Measurements from ENCODE around the gene PASK.
"Not testable (repeated sequence)": the region's sequence is repeated elsewhere in the genome, so short reads cannot be mapped to it uniquely, and the experiment has no call there.

PASK gene

DNA sequence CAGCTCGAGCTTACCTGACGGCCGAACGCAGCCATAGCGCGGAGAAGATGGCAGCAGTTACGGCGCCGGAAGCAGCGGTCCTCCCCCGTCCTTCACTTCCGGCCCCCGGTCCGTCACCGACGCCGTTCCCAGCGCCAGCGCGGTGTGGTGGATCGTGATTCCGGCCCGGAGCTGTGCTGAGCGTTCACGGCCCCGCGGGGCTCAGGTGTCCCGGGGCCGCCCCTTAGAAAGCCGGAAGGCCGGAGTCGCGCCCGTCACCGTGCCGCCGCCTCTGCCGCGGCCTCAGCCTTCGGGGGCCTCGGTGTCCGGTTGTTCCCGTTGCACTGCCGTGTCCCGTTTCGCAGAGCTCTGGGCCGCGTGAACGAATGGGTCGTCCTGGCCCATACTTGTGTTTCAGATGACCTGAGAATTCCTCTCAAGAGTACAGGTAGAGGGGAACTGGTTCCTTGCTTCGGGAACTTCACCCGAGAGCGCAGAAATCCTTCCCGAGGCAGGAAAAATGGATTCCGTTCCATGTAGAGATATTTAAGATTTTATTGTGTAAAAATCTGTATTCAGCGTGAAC is 47.0 kb downstream of the PASK start, which contains the start of gene MTERF4:
TSS of gene MTERF4 (minus strand) at position 49 of the 565 bp plus-strand sequence. CDS start at position 35, 14 bp downstream.
- FAIRE-seq: no peak

DNA sequence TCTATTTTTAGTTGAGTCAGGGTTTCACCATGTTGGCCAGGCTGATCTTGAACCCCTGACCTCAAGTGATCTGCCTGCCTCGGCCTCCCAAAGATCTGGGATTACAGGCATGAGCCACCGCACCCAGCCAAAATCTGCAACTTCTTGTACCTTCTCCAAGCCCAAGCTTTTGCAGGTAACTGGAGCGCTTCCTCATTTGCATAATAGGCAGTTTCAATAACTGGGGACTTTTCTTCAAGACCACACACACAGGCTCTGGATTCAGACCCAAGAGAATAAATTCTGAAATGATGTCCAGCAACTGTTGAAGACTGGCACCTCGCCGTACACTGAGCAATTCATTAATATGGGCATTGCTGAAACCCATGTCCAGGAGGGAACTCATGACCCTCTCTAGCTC is 50.0 kb downstream of the PASK start:
- no peak for FAIRE-seq

DNA sequence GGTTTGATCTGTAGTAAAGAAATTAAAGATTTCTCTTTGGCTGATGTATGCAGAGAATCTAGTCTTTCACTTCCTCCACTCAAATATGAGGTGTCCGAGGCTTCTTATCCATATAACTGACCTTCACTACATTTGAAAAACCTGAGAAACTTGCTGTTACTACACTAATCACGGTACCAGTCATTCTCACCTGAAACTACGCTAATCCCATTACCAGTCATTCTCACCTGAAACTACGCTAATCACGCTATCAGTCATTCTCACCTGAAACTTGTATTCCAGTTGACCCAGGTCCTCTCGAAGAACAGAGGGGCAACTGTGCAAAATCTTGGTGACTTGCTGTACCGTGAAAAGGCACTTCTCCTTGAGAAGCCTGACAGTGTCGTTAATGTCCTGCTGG is 52.3 kb downstream of the PASK start:
- no peak for FAIRE-seq

DNA sequence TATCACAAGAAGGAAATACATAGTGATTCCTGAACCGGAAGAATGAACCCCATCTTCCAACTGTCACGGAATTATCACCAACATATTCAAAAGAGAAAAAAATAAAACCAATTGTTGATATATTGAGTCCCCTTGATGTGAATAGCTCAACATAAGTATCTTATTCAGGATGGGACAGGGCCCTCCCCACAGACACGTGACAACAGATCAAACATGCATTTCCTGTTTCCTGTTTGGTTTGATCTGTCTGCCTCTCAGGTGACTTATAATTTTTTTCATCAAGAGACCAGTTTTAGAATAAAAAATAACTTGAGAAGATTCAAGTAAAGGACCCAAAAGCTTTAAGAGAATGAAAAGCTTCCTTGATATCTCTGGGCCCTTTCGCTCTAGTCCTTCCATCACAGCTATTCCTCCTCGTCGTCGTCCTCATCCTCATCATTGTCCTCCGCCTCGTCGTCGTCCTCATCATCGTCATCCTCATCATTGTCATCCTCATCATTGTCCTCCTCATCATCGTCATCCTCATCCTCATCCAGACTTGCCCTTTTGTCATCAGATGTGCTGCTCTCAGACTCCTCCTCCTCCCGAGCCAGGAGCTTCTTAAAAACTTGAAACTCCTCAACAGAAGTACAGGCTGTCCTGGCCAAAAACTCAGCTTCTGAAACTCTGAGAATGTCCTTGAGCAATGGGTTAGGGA is 53.5 kb downstream of the PASK start:
- no peak for FAIRE-seq

DNA sequence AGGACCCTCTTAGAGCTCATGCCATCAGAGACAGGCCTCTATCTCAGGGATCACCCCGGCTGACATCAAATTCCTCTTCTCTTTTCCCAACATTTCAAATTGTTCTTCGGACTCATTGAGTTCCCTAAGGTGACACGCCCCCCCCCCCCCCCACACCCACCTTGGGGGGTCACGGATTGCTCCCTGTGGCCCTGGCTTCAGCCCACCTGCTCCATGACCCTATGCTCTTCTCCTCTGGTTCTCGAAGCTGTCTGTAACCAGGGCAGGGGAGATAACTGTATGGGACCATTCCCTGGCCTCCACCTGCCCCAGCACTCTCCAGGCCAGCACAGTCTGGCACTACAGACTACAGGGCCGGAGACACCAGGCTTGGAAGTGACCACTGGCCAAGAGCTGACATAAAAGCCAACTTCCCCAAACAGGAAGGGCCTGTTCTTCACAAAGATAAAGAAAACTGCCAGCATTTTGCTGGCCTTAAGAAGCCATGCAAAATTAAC is 54.3 kb downstream of the PASK start:
- no peak for FAIRE-seq

DNA sequence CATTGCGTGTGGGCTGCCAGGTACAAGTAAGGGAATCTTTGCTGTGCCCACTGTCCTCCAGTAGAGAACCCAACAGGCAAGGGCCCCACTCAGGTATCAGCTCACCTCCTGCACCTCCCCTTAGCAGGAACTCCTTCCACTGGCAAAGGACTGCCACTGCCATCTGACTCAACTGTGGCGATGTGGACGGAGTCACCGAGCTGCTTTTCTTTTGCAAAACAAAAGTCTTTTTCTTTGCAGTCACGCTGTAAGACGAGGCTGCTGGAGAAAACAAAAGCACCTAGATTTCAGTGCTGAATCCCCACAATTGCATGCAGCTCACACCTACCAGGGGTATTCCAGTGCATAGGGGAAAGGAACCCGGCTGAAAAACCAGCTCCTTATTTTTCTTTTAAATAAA is 55.1 kb downstream of the PASK start:
- no peak for FAIRE-seq

DNA sequence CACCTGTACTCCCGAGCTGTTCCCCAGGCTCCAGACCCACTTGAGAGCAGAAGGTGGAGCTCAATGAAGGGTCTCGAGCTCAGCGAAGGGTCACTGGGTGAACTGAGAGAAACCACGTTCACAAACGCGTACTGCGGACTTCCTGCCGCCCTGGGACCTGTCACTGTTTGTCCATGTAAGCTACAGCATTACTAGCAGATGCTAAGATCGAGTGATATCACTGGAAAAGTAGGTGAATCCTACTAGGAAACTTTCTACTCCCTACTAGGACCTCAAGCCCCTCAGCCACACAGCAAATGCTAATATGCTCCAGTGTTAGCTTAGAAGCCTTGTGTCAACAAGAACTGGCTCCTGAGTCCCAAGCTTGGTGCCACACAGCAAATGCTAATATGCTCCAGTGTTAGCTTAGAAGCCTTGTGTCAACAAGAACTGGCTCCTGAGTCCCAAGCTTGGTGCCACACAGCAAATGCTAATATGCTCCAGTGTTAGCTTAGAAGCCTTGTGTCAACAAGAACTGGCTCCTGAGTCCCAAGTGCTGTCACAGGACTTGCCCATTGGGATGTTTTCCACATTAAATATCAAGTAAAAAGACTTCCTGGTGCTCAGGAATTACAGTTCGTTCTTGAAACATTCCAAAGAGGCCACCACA is 56.0 kb downstream of the PASK start:
- FAIRE-seq: not testable (repeated sequence)

DNA sequence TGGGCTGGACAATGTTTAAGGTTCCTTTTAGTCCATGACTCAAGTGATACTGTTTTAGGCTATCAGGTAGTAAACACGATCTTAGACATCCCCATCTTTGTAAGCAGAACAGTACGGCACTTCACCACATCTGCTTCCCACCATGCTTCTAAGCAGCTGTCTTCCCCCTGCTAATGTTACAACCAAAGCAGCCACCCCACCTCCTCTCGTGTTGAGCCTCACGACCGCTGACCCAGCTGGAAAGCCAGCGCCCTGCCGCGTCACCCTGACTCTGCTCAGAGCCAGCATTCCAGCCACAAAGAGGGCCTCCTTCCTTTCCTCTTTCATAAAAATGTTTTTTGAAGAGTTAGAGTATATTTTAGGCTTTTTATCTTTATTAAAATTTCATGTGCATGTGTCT is 56.6 kb downstream of the PASK start:
- no peak for FAIRE-seq

DNA sequence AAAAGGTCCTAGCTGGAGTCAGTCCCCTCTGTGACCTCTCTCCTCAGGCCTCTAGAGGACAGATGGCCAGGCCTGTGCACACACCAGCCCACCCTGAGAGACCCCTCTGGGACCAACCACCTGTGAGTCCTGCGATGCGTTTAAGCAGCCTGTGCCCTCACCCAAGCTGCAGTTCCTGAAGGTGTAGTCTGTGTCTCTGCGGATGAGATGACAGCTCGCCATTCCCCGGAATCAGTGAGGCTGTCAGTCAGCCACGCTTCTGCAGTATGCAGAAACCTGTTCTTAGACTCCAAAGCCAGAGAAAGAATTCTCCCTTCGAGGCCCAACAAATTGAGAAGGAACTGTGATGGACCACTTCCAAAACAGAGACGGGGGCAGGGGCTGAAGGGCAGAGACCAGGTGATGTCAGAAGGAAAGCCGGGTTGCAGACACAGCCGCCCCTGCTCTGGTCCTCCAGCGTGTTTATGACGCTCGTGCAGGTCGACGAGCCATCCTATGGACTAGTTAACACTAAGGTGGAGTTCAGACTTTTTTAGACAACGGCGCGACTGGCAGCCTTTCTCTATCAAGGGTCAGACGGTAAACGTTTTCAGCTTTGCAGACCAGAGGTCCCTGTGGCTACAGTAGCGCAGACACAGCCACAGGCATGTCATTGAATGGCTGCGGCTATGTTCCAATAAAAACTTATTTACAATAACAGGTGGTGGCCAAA is 57.4 kb downstream of the PASK start:
- no peak for FAIRE-seq

DNA sequence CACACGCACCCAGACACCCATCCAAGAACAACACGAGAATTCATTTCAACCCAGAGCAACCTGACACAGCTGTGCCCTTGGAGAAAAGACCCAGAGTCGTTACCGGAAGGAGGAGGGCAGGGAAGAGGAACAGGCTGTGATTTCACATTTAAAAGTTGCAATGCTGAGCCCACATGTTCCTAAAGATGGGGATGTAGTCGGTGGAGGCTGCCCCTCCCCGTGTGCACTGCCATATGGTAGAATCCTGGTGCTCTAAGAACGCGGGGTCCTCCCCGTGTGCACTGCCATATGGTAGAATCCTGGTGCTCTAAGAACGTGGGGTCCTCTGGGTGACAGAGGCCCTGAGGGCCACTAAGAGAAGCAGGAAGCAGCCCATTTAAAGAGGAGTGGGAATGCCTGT is 58.1 kb downstream of the PASK start:
- no peak for FAIRE-seq

DNA sequence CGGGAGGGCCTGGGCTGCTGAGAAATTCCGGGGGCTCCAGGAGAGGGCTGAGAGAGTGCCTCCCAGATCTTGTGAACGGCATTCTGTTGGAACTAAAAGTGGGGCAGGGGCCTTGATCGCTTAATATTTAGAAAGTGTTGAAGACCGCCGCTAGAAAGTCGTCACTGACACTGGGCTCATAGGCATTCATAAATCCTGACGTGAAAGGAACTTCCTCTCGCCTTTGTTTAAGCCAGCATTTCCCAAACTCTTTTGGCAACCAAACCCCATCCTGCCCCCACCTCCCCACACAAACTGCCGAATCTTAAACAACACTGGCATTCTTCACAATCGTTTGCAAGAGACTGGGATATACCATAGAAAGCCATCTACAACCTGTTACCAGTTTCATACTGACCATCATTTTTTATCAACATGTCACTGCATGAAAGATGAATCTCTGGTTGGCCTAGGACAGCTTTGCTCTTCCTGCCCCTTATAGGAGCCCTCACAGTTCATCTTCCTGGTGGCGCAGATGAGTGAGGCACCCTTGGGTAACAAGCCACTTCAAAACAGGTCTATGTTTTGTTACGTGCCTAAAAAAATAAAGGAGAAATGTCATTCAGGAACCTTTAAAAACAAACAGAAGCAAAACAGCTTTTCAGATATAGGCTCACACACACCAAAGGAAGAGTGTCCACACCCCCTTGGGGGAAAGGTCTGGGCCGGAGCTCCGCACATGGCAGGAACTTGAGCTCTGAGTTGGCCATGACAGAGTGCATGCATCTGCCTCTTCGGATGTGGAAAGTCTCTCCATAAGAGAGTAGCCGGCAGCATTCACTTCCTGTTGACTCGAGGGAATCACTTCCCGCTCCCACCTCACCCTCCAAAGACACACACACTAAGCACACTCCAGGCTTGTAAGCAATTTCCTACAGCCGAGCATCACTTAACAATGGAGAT is 60.2 kb downstream of the PASK start:
- no peak for FAIRE-seq

DNA sequence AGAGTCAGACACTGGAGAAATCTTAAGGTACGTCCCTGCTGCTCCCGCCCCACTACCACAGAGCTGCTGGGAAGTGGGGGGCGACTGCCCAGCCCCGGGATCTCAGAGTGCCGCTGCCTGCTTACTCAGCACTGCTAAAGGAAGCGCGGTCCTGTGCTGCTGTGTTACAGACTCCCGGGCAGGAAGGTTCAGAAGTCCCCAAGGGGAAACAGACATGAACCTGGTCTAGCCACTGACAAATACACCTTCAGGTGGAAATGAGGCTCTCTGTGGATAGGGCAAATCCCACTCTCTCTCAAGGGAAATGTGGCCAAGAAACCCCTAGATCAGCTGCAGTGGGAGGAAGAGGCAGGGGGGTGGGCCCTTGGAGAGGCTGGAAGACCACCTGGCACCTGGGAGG is 60.9 kb downstream of the PASK start:
- no peak for FAIRE-seq

DNA sequence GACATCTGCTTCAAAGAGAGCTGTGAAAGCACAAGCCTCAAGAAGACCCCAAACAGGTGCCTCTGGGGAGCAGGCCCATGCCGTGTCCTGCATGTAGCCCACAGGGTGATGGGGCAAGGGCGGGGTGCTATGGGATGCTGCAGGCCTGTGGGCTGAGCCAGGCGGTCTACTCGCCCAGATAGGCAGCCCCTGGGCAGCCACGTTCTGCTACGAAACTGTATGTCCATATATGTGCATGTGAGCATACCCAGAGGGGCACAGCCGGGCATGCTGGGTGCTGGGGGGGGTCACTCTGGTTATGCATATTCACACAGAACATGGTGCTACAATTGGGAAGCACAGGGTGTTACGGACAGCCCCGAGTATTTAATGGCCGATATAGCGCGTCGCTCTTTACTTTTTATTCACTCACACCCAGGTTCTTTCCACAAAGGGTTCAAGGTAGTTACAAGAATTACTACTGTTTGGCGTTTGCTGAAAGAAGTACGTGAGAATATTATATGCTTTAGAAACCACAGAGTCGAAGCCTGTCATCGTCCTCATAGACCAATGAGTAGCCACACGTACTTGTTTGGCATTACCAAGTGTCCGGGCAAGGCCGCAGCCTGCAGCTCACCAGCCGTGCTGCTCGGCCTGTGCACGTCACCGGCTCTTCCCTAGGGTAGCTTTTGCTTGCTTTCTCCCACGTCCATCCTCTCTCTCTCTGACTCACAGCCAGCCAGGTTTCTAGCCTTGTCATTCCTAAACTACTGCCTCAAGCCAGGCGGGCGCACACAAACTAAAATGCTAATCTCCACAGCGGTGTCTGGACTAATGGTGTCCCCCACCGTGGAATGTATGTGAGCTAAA is 61.6 kb downstream of the PASK start:
- no peak for FAIRE-seq

DNA sequence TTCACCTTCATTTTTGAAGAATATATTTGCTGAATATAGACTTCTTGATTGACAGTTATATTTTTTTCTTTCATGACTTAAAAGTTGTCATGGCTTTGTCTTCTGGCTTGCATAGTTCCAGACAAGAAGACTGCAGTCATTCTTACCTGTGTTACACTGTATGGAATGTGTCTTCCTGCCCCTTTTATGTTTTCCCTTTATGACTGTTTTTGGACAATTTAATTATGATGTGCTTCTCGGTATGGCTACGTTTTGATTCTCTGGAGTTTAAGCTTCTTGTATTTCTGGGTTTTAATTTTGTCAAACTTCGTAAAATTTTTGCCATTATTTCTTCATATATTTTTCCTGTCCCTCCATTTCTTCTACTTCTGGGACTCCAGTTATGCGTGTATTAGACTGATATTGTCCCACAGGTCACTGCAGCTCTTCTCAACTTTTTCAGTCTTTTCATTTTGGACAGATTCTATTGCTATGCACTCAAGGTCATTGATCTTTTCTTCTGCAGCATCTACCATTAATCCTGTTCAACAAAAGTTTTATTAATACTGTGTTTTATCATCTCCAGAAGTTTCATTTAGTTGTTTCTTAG is 64.3 kb downstream of the PASK start:
- no peak for FAIRE-seq

DNA sequence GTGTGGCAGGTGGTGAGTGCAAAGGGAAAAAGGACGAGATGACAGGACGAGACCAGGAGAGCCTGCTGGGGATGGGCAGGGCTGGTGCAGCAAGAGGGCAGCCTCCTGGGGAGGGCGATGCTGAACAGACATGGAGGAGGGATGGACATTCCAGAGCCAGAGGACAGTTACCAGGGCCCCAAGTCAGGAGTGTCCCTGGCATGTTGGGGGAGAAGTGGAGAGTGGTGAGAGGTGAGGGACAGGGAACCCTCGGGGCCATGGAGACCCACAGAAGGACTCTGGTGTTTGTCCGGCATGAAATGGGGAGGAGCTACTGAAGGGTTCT is 66.2 kb downstream of the PASK start:
- no peak for FAIRE-seq

DNA sequence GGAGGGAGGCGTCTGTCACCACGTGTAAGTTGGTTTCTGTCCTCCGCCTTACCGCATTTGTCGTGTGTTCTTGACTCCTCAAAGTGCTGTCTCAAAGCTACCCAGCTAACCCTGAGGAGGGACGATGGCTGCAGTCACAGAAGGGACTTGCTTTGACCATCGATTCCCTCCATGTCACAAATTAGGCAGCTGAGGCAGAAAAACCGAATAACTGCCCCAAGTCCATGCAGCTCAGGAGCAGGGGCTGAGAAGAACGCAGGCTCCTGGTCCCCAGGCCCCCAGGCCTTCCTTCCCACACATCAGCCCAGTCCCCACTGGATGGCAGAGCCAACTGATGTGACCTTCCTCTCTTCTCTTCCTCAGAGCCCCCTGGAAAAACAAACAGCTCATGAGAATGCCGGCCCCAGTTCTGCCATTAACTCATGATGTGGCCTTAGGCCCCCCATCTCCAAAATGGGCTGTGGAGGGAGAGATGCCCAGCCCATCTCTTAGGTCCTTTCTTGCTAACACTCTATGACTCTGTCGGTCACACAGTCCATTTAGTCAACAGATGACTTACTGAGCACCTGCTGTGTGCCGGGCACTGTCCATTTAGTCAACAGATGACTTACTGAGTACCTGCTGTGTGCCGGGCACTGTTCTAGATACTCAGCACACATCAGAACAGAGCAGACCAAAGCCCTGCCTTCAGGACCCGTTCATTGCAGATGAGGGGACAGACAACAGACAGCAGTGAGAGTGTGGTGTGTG is 66.8 kb downstream of the PASK start:
- no peak for FAIRE-seq

DNA sequence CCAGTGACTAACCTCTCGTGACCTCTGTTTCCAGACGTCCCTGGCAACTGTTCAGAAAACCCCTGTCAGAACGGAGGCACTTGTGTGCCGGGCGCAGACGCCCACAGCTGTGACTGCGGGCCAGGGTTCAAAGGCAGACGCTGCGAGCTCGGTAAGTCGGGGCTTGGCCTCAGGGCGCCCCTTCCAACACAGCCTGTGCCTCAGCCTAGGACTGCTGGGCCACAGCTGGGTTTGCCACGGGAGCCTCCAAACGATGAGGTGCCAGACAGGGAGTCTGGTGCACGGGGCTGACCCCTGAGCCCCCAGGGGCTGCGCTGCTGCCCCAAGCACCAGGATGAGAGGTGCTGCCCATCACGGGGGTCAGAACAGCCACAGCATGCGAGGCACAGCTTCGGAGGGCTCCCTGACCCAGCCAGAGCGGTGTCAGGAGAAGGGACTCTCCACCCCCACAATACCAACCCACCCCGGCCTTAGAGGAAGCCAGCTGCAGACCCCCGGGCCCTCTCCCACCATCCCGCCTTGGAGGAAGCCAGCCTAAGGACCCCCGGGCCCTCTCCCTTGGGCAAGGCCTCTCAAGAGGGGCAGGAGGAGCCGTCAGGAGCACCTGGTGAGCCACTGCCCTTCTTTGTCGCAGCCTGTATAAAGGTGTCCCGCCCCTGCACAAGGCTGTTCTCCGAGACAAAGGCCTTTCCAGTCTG is 67.5 kb downstream of the PASK start:
- FAIRE-seq: no peak

DNA sequence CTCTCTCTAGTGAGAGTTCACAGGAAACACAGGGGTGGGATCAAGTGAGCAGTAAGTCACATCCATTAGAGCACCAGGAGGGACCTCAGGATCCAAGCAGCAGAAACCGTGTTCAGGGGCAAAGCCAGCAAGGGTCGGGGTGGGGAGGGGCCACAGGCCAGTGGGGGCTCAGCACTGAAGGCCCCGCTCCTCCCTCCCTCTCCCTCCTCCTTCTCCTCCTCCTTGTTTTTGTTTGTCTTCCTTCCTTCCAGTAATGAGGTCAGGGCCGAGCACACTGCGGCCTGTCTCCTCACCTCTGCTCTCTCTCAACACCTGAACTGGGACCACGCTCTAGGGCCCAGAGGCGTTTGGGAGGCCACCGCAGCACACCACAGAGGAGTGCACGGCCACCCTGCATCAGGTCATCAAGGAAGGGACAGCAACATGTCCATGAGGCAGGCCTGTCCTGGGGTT is 68.1 kb downstream of the PASK start:
- no peak for FAIRE-seq

DNA sequence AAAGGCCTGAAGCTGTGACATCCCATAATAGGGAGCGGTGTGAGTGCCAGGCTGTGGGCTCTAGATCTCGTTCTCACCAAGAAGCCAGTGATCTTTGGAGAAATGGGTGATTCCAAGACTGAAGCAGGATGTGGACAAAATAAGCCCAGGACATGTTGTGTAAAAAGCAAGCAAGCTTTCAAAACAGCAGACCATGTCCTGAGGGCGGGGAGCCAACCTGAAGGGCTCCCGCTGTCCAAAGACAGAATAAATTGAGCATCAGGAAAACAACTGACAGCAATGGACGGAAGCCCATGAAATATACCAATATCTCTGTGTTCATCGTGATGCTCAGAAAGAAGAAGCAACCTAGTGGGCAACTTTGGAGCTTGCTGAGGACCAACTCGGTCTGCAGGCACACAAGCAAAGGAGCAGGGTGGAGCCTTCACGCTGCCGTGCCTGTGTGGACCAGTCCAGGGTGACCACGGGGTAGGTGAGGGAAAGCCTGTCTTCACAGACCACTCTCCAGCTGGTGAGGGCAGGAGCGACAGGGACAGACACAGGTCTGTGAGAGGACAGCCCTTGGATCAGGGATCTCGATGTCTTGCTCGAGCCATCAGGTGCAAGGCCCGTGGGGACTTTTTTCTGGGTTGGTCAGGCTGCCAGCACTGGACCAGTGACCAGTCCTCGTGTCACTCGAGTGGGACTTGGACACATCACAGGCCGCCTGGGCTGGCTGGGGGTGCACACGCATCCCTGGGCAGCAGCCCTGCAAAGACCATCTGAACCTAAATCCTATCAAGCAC is 68.7 kb downstream of the PASK start:
- FAIRE-seq: no peak
